ENCODE results near the gene CCL1. TPM values are rescaled to one million over a fixed set of nuclear protein-coding genes. Genes with fewer than 3 reads are reported as not detected.

CCL1 gene
- total and polyA plus RNA-seq, 8 donors = not detected

GRCh38 chr17:34393401-34393800, 30.4 kb upstream of the CCL1 start:
- H3K4me1 ChIP-seq = no peaks in the 10 kb centered on the region
- H3K36me3 ChIP-seq = no peaks in the 10 kb centered on the region
- peaks cover 0 to 10% (median 0%) of the 10 kb centered on the region in 3 donors for H3K27me3 ChIP-seq
- intact Hi-C loops (cut with DNase I; ENCODE audit: low total_unique reads) = no loop called here
- no peak overlapping the region for H3K27ac ChIP-seq
- no peak overlapping the region for H3K4me3 ChIP-seq
- no peaks in the 10 kb centered on the region for H3K9me3 ChIP-seq
- DNase-seq = no peak
- TF ChIP-seq EP300 (IDR thresholded peaks at IDR 0.05) (no peak), CTCF (IDR thresholded peaks at IDR 0.05) (no peak), POLR2AphosphoS5 (IDR thresholded peaks at IDR 0.05) (no peak), POLR2A (IDR thresholded peaks at IDR 0.05) (no peak)
- WGBS, 5 donors = 77 to 91% (median 85%) methylated on average over 3 of the region's 3 CpGs

GRCh38 chr17:34391241-34391640, 28.2 kb upstream of the CCL1 start:
- no peaks in the 10 kb centered on the region for H3K36me3 ChIP-seq
- WGBS, 5 donors = 53 to 67% (median 57%) methylated on average over 2 of the region's 2 CpGs
- DNase-seq = no peak
- H3K4me3 ChIP-seq = no peak overlapping the region
- H3K9me3 ChIP-seq = no peaks in the 10 kb centered on the region
- H3K27me3 ChIP-seq = peaks cover 0 to 14% (median 0%) of the 10 kb centered on the region in 3 donors
- H3K27ac ChIP-seq = no peak overlapping the region
- TF ChIP-seq POLR2AphosphoS5 (IDR thresholded peaks at IDR 0.05) = no peak
- TF ChIP-seq POLR2A (IDR thresholded peaks at IDR 0.05) = no peak
- no peak for TF ChIP-seq CTCF (IDR thresholded peaks at IDR 0.05)
- no peak for TF ChIP-seq EP300 (IDR thresholded peaks at IDR 0.05)
- intact Hi-C loops (cut with DNase I; ENCODE audit: low total_unique reads) = no loop called here
- peaks cover 0 to 6% (median 0%) of the 10 kb centered on the region in 4 donors for H3K4me1 ChIP-seq

- H3K9me3 ChIP-seq = no peaks in the 10 kb centered on the region
- peaks cover 0 to 18% (median 3%) of the 10 kb centered on the region in 3 donors for H3K27me3 ChIP-seq
- H3K36me3 ChIP-seq = no peaks in the 10 kb centered on the region
- TF ChIP-seq POLR2AphosphoS5 (IDR thresholded peaks at IDR 0.05) (no peak), POLR2A (IDR thresholded peaks at IDR 0.05) (no peak), EP300 (IDR thresholded peaks at IDR 0.05) (no peak), CTCF (IDR thresholded peaks at IDR 0.05) (no peak)
- intact Hi-C loops (cut with DNase I; ENCODE audit: low total_unique reads) = no loop called here
- no peak overlapping the region for H3K27ac ChIP-seq
- DNase-seq = no peak
- H3K4me3 ChIP-seq = no peak overlapping the region
- peaks cover 0 to 6% (median 0%) of the 10 kb centered on the region in 4 donors for H3K4me1 ChIP-seq
- WGBS, 5 donors = 71 to 88% (median 86%) methylated on average over 4 of the region's 4 CpGs
These were observed 27.6 kb upstream of the CCL1 start for GRCh38 chr17:34390649-34391048.

- Histone ChIP-seq H3K27me3 (peaks cover 0 to 20% (median 4%) of the 10 kb centered on the region in 3 donors), H3K4me1 (peaks cover 0 to 6% (median 0%) of the 10 kb centered on the region in 4 donors), H3K4me3 (no peak overlapping the region), H3K9me3 (no peaks in the 10 kb centered on the region), H3K36me3 (no peaks in the 10 kb centered on the region), H3K27ac (no peak overlapping the region)
- intact Hi-C loops (cut with DNase I; ENCODE audit: low total_unique reads) = no loop called here
- WGBS, 5 donors = 62 to 68% (median 65%) methylated on average over 6 of the region's 6 CpGs
- no peak for TF ChIP-seq POLR2A (IDR thresholded peaks at IDR 0.05)
- no peak for TF ChIP-seq CTCF (IDR thresholded peaks at IDR 0.05)
- no peak for TF ChIP-seq POLR2AphosphoS5 (IDR thresholded peaks at IDR 0.05)
- TF ChIP-seq EP300 (IDR thresholded peaks at IDR 0.05) = no peak
- no peak for DNase-seq
These were observed 26.2 kb upstream of the CCL1 start for GRCh38 chr17:34389126-34389750.
